Stimulated activated CD8-positive, alpha-beta memory T cell treated with anti-CD3 and anti-CD28 coated beads, Interleukin-2, amount 100 ng/mL, for 1 hour (primary cell): ENCODE results near the gene GFRA1.

Experiments used
- DNase-seq, 2 donors: peaks; one replicate each; pipeline ENCODE4 v3.0.0-alpha.2; 2020; ENCODE audit warnings: low read depth in 2 of 2

GFRA1 gene

DNA sequence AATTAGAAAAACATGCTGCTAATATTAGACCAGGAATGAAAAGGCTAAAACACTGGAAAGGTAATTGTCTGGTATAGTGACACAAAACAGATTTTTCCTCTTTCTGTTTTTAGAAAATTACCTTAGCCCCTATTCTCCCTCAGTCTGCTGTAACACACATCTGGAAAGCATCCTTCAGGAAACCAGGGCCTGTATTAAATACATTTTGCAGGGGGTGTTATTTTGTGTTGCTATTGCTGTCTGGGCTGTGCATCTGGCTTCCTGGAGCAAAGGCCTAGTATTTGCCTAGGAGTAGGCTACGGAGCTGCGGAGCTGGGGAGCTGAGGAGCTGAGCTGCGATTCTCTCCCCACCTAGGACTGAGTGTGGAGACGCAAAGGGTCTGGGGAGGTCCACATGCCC, 169.3 kb downstream of the GFRA1 start:
- no peak for DNase-seq

DNA sequence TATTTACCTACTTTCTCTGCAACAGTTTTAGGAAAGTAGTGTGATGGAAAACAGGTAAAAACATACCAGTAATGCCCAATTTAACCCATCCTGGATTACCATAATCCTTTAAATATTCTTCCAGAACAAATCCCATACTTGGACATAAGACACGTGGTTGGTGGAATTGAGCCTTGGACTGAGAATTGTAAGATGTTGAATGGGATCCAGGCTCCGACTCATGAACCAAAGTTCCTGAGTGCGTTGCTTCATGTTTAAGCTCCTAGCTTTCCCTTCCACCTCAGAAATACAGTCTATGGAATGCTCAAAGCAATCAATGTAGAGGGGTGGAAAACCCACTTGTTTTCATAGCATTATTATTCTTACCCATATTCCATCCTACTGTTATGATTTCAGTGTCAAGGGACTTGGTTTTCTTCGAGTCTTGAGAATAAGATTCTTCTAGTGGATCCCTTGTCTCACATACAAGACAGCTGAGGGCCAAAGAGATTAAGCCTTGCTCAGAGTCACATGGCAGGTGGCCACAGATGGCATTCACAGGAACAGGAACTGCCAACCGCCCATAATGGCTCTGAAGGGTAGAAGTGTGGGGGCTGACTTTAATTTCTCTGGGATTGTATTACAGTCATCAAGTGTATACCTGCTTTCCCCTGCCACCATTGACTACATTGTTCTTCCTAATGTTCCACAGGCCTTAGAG, 171.2 kb downstream of the GFRA1 start:
- no peak for DNase-seq

DNA sequence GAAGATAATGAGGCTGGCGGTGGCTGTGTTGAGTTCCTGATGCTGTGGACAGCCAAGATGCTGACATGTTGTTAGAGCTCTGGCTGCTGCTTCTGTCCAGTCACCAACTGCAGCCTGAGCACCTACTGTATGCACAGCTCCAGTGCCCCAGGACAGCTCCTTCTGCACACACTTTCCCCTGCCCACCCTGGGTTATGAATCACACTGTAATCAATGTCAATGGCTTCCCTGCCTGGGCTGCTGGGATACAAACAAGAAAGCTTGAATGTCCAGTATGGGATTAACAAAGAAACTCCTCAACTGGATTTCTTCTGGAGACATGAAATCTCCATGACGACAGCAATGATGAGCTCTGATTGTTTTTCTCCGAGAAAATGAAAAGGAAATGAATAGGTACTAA, 172.0 kb downstream of the GFRA1 start:
- DNase-seq, result no peak

DNA sequence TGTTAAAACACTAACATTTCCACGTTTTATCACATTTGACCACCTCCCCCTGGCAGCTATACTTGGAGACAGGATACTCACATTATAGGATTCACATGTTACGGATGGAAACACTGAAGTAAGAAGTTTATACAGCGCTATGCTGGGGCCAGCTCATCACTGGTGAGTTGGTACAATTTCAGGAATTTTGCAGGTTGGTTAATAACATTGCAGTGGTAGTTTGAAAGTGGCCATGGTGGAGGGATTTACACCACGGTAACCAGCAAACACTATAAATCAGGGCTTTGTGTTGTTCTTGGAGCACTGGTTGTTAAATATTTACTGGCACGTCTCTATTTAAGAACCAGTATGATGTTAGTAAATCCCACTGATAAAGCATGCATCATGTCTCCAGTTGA, 174.0 kb downstream of the GFRA1 start:
- DNase-seq, result no peak

DNA sequence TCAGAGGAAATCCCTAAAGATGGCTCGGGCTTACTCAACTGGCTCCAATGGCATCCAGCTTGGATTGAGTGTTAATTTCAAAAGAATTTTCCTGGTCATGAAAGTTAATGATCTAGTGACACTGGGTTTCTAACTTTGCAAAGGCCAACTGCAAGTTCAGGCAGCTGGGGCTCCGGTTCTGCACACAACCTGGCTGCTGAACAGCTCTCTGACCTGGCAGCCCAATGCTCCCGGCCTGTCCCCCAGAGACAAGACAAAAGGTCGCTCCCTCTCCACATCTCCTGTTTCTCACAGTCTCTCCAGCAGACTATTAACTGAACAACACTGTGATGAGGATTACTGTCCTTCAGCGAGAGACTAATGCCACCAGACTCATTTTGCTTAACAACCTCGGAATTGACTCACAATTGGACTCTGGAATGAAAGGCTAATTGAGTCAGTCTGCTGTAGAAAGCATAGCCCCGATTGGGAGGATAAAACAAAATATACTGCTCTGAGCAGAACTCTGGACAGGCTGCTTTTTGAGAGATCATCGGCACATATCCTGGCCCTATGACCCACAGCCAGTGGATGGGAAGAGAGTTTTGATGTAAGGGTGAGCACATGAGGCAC, 174.5 kb downstream of the GFRA1 start:
- DNase-seq, result no peak

DNA sequence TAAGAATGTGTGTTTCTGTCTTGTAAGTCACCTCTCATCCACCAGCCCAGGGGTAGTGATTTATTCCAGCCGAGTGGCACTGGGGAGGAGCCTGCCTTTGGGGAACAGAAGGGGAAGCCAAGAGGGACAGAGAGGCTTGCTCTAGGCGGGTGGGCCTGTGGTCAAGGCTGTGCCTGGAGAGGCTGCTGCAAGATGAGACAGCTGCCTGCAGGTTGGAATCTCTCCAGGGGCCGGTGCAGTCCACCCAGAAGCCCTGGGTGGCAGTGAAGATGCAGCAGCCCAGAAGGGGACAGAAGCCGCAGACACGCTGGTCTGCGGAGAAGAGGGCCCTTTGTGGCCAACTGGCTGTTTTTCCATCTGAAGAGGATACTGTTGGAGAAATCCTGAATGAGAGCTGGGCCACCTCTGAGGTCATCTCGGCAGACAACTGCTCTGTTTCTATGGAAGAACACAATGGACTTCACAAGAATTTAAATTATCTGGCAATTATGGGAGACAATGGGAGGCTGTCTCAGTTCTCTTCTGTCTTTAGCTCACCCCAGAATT, 175.7 kb downstream of the GFRA1 start:
- DNase-seq, result no peak

DNA sequence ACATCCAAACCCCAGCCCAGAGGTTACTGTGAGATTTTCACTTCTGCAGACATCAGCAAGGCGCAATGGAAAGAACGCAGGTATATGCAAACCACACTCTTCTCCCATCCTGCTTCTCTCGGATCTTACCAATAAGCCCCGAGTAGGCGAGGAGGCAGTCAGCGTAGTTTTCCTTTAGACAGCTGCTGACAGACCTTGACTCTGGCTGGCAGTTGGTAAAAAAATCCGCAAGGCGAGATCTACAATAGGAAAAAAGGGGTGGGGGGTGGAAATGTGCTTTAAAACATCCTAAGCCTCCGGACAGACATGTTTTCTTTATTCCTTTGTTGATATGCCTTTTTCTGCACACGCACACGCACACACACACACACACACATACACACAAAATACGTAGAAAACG, 176.5 kb downstream of the GFRA1 start:
- DNase-seq, result no peak

DNA sequence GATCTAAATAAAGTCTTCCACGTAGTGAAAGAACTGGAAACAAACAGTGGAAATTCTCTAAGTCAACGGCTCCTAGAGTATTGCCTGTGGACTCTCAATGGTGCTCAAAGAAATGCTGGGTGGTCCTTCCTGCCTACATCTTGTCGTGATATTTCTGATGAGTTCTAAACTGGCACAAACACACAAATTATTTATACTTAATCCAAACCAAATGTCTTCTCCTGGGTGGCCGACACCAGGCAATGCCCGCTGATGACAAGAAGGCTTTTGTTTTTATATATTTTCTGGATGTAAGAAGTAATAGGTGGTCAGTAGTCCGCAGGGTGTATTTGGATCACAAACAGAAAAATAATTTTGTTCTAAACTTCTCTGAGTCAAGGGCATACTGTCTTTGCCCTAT, 178.7 kb downstream of the GFRA1 start:
- no peak for DNase-seq

DNA sequence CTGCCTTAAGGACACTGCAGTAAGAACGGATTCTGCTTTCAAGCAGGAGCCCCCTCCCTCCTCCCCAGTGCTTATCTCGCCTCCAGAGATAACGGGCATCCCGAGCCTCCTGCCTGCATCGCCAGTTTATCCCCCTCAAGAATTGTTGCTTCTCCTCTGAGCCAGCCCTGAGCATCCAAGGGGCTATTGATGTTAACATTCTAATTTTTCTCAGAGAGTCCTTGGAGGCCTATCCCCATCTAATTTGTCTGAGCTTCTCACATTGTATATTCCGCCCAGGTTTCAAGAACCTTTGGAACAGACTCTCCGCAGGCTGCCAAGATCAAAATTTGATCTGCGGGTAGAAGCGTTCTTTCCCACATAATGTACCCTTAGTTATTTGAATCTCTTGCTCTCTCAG, 180.0 kb downstream of the GFRA1 start:
- DNase-seq, result no peak

DNA sequence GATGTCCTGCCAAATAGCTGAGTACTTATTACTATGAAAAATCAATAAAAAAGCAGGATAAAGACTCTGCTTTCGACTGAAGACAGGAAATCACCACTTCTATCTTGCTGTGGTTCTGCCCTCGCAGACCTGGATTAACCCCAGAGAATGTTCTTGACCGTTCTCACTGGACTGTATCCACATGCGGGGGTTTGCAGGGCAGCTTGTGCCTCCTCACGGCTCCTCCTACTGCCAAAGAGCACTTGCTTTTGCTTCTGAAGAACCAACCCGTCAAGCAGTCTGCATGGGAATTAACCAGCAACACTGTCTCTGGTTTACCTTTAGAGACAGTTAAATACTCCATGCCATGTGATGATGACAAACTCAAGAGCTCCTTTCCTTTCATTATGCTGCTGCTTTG, 184.0 kb downstream of the GFRA1 start:
- DNase-seq, result no peak

DNA sequence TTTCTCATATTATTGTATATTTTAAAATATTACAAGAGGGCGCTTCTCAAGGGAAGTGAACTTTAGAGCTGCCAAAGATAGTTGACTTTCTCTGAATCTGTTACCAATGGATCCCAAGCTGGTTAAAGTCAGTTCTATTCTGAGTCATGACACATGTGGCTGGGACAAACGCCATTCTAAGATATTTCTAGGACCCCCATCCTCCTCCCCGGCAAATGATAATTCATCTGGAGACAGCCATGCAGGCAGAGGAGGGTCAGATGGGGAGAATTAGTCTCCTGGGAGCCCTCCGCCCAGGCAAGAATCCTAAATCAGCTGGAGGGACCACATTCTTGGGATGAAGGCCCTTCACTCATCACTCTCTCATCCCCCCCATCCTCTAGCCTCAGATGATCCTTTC, 187.7 kb downstream of the GFRA1 start:
- DNase-seq, result no peak

DNA sequence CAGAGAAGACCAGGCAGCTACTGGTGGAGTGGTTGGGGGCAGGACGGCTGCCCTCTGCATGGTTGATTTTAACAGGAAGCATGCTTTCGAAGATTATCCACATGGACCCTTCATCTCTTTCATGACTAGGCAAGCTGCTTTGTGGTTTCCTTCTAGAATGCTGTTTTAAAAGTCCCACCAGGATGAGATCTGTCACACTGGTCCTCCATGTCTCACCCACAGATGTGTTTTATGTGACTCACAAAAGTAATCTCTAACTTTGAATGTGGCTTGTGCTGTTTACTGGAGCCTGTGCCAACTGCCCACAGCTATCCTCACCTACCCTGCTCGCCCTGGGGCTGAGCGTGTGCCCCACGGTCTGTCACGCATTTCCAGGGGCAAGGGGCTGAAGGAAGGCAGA, 188.8 kb downstream of the GFRA1 start:
- DNase-seq, result no peak

DNA sequence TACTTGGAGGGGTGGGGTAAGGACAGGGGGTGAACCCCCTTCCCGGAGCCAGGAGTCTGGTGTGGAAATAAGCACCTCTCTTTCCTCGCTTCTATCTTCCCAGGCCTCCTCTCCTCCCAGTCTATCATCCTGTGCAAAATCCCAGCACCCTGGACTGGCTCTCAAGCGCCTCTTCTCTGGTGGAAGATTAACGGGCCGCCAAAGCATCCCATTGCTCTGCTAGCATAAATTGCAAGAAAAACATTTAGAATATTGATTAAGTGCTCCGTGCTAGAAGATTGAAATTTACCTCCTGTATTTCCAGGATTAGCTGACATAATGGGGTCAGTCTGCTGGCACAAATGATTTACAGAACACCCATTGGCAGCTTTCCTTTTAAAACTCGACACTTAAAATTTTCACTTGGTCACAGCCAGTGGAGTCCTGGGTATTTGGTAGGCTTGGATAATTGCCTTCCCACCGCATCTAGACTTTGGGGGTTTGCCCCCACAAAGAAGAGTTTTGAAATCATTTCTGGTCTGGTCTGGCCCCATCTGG, 189.7 kb downstream of the GFRA1 start:
- no peak for DNase-seq

DNA sequence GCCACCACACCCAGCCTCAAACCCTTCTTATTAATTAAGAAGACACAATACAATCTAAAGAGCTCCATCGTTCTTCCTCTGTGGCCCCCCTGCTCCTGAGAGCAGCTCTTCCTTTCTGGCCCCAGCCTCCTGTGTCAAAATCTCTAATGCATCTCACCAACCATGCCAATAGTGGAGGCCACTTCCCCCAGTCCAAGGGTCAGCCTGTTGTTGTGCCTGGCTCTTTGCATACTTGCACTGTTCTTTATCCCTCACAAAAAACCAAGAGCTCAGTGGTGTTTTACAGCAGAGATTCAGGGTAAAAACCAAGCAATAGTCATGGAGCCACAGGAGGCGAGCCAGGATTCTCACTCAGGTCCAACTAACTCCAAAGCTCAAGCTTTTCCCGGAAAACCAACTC, 190.2 kb downstream of the GFRA1 start:
- DNase-seq, result no peak

DNA sequence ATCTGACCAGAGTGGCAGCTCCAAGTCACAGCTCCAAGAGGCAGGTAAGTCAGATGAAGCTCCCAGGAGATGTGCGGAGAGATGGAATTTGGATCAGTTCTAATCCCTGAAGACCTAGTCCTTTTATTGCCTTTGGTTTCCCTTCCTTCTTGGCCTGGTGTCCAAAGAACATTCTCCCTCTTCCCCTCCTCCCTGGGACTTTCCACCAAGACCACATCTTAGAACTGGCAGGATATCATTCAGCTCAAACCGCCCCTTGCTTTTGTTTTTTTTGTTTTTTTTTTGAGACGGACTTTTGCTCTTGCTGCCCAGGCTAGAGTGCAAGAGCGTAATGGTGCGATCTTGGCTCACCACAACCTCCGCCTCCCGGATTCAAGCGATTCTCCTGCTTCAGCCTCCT, 190.8 kb downstream of the GFRA1 start:
- DNase-seq, result no peak

DNA sequence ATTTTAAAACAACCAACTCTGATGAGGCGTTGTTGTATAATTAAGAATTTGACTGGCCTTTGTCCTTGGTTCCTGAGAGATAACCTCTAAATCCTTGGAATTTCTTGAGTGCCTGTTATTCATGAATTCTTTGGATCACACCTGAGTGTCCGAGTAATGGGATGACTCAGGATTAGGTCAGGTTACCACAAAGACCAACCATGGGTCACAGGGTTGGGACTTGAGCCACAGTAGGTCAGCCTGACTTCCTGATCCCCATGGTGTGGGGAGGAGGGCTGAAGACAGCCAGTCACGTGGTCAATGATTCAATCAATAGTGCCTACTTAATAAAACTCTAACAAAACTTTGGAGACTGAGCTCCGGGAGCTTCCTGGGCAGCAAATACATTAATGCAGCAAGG, 192.5 kb downstream of the GFRA1 start:
- no peak for DNase-seq

DNA sequence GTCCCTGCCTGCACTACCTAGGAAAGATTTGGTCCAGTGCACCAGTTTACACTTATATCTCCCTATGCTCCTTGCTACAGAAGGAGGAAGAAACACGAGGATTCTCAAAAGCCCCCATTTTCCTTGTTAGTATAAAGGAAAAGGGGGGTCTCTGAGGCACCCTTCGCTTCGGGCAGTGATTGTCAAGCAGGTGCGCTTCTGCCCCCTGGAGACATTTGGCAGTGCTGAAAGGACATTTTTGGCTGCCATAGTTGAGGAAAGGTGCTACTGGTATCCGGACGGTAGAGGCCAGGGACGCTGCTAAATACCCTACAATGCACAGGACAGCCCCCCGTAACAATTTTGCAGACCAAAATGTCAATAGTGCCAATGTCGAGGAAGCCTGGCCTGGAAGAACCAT, 193.7 kb downstream of the GFRA1 start:
- no peak for DNase-seq

DNA sequence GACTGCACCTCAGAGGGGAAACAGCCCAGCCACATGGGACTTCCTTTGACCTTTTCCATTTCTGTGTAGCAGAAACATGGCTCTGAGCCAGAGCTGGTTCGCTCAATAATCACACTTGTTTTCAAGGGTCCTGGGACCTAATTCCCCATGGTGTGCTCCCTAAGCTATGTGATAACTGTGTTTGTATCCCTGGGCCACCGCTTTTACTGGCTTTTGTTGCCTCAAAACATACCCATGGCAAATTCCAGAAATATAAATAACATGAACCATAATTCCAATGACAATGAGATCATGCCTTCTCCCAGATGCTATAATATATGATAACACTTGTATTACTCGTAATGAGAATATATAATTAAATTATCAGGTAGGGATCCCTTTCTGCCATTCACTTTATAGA, 196.4 kb downstream of the GFRA1 start:
- no peak for DNase-seq

DNA sequence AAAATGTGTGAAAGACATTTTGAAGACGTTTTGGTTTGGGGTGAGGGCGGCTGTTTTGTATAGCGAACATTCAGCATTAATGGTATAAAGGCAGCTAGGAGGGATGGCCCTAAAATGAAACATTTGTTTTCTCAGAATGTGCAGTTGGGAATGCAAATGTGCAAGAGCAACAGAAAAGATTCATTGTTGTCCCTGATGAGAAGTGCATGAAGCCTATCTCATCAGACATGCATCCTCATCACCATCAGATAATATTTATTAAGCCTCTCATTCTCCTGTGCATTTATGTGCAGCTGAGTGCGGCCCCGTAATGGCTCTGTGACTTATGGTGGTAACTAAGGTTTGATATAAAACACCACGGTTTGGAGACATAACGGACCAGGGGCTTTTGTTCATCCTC, 199.5 kb downstream of the GFRA1 start:
- DNase-seq, result no peak

DNA sequence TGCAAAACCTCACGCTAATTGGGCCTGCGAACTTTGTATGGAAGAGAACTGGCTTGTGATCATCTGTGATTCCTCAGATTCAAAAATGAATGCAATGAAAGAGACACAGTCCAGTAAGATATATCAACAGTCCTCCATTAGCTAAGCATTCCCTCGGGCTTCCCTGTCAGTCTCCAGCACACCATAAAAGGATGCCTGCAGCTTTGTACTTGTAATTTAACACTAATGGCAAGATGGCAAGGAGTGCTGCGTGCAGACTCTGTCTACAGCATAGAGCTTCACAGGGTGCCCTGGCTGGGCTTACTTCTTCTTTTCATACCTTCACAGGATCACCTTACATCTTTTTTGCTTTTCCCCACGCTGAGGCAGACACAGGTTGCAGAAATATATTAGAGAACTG, 200.0 kb downstream of the GFRA1 start:
- no peak for DNase-seq

DNA sequence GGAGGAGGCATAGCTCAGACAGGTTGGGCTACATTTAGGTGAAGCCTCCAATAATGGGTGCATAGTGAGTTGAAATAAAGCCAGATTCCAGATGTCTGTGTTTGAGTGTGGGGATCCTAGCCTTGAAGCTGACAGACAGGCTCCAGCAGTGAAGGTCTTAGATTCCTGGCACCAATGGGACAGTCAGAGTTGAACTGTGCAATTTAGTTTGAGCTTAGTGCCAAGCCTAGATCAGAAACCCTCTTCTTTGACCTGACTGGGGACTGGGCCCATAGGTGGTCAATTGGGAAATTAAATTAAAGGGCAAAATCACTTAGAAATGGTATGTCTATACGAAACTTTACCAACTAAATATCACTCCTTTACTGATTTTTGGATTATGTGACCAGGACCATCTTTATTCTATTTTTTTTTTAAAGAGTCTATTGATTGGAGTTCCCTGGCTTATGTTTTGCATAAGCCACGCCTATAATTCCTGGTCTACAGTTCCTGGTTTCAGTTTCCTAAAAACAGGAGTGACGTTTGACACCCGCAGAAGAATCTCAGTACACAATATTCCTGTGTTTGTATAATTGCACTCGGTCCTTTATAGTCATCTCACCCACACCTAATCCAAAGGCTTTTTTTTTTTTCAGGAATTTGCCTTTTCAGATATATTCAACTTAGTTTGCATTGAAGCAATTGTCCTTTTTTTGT, 201.4 kb downstream of the GFRA1 start:
- no peak for DNase-seq

DNA sequence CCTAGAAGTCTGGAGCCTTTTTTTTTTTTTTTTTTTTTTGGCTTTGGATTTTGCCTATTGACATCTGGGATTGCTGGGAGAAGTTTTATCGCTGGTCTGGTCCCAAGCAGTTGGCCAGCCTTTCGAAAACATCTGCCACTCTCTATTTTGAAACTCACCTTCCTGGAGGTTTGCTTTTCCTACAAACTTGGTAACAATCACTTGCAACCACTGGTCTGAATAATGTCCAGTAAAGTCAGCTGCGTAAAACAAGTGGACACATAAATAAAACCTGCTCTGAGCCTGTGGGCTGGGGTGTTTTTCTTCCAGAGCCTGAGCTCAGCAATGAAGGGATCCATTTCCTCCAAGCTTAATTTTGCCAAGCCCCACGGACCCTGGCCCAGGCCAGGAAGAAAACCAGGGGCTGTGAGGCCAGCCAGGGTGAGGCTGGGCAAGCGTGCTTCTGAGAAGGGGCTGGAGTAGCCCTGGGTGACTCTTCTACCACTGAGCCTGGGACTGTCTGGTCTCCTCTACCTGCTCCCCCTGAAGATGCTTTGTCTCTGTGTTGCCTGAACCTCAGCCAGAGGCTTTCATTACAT, 202.2 kb downstream of the GFRA1 start:
- no peak for DNase-seq

DNA sequence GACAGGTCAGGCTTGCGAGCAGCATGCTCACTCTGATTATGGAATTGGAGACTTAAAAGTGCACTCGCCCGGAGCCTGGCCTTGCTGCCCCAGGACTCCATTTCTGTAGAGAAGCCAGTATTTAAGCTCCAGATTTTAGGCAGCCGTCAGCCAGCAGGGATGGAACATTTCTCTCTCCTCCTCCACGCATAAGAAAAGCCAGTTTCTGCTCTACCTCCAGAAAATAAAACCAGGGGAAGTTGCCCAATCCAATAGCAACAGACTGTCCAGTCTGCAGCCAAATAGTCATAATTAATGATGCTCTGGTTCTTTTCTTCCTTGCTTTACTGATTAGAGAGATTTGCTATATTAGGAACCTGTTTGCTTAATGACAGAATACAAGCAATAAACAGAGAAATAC, 203.2 kb downstream of the GFRA1 start:
- DNase-seq, result no peak
